Stimulated activated CD4-positive, alpha-beta T cell treated with anti-CD3 and anti-CD28 coated beads, Interleukin-4, amount 100 ng/mL, for 48 hours (primary cell): ENCODE data around the gene NIT1.

Experiments
- DNase-seq, 2 donors: peaks; one replicate each; pipeline ENCODE4 v3.0.0-alpha.2; 2020; ENCODE audit warnings: low read depth in 2 of 2

NIT1 gene

GRCh38 chr1:161117759-161118581, at the start of gene NIT1, which contains the start of gene PFDN2:
TSS of gene NIT1 (plus strand) at chr1:161118105. CDS start at chr1:161118177, 72 bp downstream.
TSS of gene PFDN2 (minus strand) at chr1:161118037. CDS start at chr1:161118026, 11 bp downstream.
- peak; percentile 84 to 86 for DNase-seq

GRCh38 chr1:161068306-161069234, 49.3 kb upstream of the NIT1 start:
- DNase-seq = peak; percentile 64 to 80

- DNase-seq = no peak
Observed at GRCh38 chr1:161069241-161069640, 48.7 kb upstream of the NIT1 start.

- DNase-seq = peak; percentile 69 to 75
Observed at GRCh38 chr1:161069731-161070270, 48.1 kb upstream of the NIT1 start, which contains the start of gene ARHGAP30. TSS of gene ARHGAP30 (minus strand) at chr1:161069891. CDS start at chr1:161069624, 267 bp downstream.

- no peak for DNase-seq
Observed at GRCh38 chr1:161070761-161071160, 47.1 kb upstream of the NIT1 start.

- DNase-seq = peak; percentile 26 to 28
Observed at GRCh38 chr1:161071886-161072371, 46.0 kb upstream of the NIT1 start.

- no peak for DNase-seq
Observed at GRCh38 chr1:161072751-161073449, 45.0 kb upstream of the NIT1 start.

GRCh38 chr1:161073474-161074121, 44.3 kb upstream of the NIT1 start:
- no peak for DNase-seq

GRCh38 chr1:161074676-161075368, 43.1 kb upstream of the NIT1 start:
- DNase-seq = no peak

- no peak for DNase-seq
Observed at GRCh38 chr1:161076410-161076809, 41.5 kb upstream of the NIT1 start.

GRCh38 chr1:161077426-161077825, 40.5 kb upstream of the NIT1 start:
- no peak for DNase-seq

- no peak for DNase-seq
Observed at GRCh38 chr1:161079436-161080110, 38.3 kb upstream of the NIT1 start.

GRCh38 chr1:161080441-161081405, 37.2 kb upstream of the NIT1 start:
- no peak for DNase-seq

- DNase-seq = no peak
Observed at GRCh38 chr1:161081519-161081918, 36.4 kb upstream of the NIT1 start.

- DNase-seq = no peak
Observed at GRCh38 chr1:161082483-161082882, 35.4 kb upstream of the NIT1 start.

GRCh38 chr1:161082996-161083747, 34.7 kb upstream of the NIT1 start:
- DNase-seq = no peak

- DNase-seq = no peak
Observed at GRCh38 chr1:161083748-161084596, 33.9 kb upstream of the NIT1 start.
